Measurements from ENCODE around the gene AKR1D1.
"Not testable (repeated sequence)": the region's sequence is repeated elsewhere in the genome, so short reads cannot be mapped to it uniquely, and the experiment has no call there.

The AKR1D1 gene

DNA sequence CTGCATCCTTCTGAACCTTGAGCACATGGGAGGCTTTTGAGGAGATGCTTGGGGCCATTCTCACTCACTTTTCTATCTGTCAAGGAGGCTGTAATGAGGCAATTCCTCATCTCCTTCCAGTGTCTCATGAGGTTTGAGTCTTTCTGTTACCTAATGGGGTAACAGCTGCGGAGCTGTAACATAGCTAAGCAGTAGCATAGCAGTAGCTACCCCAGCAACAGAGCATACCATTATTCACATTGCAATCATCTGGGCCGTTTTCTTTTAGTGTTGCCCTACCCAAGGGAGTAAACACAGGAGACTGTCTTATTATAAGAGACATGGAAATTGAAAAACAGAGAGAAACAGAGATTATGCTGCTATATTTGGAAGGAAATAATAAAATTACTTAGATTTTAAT, 68.7 kb downstream of the AKR1D1 start:
- H3K4me3 ChIP-seq (ENCODE audit: low read depth, low read length): no peak overlapping the region
- TF ChIP-seq, protein P1, sequence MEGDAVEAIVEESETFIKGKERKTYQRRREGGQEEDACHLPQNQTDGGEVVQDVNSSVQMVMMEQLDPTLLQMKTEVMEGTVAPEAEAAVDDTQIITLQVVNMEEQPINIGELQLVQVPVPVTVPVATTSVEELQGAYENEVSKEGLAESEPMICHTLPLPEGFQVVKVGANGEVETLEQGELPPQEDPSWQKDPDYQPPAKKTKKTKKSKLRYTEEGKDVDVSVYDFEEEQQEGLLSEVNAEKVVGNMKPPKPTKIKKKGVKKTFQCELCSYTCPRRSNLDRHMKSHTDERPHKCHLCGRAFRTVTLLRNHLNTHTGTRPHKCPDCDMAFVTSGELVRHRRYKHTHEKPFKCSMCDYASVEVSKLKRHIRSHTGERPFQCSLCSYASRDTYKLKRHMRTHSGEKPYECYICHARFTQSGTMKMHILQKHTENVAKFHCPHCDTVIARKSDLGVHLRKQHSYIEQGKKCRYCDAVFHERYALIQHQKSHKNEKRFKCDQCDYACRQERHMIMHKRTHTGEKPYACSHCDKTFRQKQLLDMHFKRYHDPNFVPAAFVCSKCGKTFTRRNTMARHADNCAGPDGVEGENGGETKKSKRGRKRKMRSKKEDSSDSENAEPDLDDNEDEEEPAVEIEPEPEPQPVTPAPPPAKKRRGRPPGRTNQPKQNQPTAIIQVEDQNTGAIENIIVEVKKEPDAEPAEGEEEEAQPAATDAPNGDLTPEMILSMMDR (IDR thresholded peaks at IDR 0.05; ENCODE audit: low read depth, low read length): no peak
- in situ Hi-C loops (cut with HindIII; ENCODE audit: low sequenced_read_pairs): no loop called here
- no peak for DNase-seq (ENCODE audit: low read depth, low spot score)

DNA sequence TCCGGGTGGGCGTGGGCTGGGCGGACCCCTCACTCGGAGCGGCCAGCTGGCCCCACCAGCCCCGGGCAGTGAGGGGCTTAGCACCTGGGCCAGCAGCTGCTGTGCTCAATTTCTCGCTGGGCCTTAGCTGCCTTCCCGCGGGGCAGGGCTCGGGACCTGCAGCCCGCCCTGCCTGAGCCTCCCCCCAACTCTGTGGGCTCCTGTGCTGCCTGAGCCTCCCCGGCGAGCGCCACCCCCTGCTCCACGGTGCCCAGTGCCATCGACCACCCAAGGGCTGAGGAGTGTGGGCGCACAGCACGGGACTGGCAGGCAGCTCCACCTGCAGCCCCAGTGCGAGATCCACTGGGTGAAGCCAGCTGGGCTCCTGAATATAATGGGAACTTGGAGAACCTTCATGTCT, 70.0 kb downstream of the AKR1D1 start:
- DNase-seq (ENCODE audit: low read depth, low spot score); H3K4me3 ChIP-seq (ENCODE audit: low read depth, low read length); in situ Hi-C loops (cut with HindIII; ENCODE audit: low sequenced_read_pairs): not testable (repeated sequence)

DNA sequence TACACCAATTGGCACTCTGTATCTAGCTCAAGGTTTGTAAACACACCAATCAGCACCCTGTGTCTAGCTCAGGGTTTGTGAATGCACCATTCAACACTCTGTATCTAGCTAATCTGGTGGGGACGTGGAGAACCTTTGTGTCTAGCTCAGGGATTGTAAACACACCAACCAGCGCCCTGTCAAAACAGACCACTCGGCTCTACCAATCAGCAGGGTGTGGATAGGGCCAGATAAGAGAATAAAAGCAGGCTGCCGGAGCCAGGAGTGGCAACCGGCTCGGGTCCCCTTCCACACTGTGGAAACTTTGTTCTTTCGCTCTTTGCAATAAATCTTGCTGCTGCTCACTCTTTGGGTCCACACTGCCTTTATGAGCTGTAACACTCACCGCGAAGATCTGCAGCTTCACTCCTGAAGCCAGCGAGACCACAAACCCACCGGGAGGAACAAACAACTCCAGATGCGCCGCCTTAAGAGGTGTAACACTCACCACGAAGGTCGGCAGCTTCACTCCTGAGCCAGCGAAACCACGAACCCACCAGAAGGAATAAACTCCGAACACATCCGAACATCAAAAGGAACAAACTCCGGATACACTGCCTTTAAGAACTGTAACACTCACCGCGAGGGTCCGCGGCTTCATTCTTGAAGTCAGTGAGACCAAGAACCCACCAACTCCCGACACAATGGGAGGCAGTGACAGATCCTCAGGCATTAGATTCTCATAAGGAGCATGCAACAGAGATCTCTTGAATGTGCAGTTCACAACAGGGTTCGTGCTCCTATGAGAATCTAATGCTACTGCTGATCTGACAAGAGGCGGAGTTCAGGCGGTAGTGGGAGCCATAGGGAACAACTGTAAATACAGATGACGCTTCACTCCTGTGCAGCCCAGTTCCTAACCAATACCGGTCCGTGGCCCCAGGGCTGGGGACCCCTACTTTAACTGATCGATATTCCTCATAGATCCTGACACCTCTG, 70.8 kb downstream of the AKR1D1 start:
- DNase-seq (ENCODE audit: low read depth, low spot score); in situ Hi-C loops (cut with HindIII; ENCODE audit: low sequenced_read_pairs); H3K4me3 ChIP-seq (ENCODE audit: low read depth, low read length): not testable (repeated sequence)

DNA sequence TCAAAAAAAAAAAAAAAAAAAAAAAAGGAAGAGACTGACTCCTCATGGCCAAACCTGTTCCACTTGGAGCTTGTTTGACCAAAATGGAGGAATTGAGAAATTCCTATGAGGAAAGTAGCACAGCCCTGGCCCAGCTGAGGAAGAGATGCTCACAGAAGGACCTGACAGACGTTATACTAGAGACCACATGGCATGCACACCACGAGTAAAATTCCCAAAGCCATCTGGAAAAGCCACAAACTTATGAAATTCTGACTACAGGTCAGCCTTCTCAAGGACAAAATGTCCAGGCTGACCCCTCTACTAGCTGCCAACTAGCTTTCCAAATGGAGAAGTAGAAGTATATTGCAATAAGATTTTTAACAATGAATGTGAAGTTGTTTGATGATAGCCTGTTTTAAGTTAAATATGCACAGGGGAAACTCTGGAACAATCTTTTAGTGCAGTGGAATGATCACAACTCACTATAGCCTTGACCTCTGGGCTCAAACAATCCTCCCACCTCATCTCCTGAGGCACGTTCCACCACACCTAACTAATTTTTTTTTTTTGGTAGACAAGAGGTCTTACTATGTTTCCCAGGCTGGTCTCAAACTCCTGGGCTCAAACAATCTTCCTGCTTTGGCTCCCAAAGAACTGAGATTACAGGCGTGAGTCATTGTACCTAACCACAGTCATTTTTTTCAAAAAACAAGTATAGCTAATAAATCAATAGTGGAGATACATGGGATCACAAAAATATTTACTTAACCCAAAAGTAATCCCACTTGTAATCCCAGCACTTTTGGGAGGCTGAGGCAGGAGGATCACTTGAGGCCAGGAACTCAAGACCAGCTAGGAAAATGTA, 75.7 kb downstream of the AKR1D1 start:
- H3K4me3 ChIP-seq (ENCODE audit: low read depth, low read length): no peak overlapping the region
- TF ChIP-seq, protein P1 (IDR thresholded peaks at IDR 0.05; ENCODE audit: low read depth, low read length): no peak
- no peak for DNase-seq (ENCODE audit: low read depth, low spot score)
- in situ Hi-C loops (cut with HindIII; ENCODE audit: low sequenced_read_pairs): no loop called here

DNA sequence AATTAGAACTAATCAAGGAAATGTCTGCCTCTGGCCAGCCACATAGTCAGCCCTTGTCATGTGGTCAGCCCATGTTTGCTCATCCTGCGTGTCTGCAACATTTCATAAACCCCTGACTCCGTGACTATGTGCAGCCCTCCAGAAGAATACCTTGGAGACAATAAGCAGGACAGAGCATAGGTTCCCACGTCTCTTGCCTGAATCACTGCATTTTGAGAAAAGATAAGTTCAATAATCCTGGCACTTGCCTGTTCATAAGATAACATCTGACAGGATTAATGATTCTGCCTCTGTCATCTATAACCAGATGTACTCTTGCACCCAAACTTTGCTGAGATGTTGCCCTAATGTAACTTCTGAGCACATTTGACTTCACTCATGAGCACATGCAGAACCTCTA, 78.4 kb downstream of the AKR1D1 start:
- TF ChIP-seq, protein P1 (IDR thresholded peaks at IDR 0.05; ENCODE audit: low read depth, low read length): no peak
- H3K4me3 ChIP-seq (ENCODE audit: low read depth, low read length): no peak overlapping the region
- no peak for DNase-seq (ENCODE audit: low read depth, low spot score)
- in situ Hi-C loops (cut with HindIII; ENCODE audit: low sequenced_read_pairs): no loop called here

DNA sequence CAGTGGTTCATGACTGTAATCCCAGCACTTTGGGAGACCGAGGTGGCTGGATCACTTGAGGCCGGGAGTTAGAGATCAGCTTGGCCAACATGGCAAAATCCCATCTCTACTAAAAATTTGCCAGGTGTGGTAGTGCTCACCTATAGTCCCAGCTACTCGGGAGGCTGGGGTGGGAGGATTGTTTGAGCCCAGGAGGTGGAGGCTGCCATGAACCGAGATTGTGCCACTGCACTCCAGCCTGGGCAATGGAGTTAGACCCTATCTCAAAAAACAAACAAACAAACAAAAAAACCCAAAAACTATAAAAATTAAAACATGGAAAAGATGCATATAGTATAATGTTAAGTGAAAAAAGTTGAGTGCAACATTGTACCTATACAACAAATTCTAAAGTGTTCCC, 81.4 kb downstream of the AKR1D1 start:
- no peak overlapping the region for H3K4me3 ChIP-seq (ENCODE audit: low read depth, low read length)
- no peak for DNase-seq (ENCODE audit: low read depth, low spot score)
- in situ Hi-C loops (cut with HindIII; ENCODE audit: low sequenced_read_pairs): no loop called here
- TF ChIP-seq, protein P1 (IDR thresholded peaks at IDR 0.05; ENCODE audit: low read depth, low read length): no peak

DNA sequence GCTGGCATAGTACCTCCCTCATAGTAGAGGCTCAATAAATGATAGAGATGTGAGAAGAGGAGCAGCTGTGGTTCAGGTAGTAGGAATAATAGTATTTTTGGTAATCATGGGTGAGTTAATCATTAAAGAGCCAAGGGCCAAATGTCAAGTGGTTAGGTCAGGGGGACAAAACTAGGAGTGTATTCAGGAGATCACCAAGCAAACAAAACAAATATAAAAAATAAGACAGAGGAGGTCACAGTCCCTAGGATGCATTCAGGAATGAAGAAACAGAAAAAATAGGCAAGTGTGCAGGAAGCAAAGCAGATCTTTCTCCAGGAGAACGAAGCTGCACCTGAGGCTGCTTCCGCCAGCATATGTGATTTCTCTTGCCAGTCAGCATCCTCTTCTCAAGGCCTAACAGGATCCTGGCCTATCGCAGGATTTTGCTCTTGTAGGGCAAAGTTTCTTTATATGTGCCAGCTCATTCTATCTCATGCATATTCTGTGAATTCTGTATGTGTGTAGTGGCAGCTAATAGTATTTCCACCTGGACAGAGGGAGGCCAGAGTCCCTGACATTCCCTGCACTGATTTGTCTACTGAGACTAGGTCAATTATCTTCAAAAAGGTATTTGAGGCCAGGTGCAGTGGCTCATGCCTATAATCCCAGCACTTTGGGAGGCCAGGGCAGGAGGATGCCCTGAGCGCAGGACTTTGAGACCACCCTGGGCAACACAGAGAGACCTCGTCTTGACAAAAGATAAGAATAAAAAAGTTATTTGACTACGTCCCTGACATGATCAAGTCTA, 82.7 kb downstream of the AKR1D1 start:
- TF ChIP-seq, protein P1 (IDR thresholded peaks at IDR 0.05; ENCODE audit: low read depth, low read length): no peak
- H3K4me3 ChIP-seq (ENCODE audit: low read depth, low read length): no peak overlapping the region
- in situ Hi-C loops (cut with HindIII; ENCODE audit: low sequenced_read_pairs): no loop called here
- DNase-seq (ENCODE audit: low read depth, low spot score): no peak

Measured in astrocyte of the spinal cord (primary cell).